Left lobe of liver (tissue), 2 donors: Measurements from ENCODE around the gene EVC. TPM values are rescaled to one million over a fixed set of nuclear protein-coding genes. Genes with fewer than 3 reads are reported as not detected.
A peak's percentile ranks its signal among the peaks of the same experiment; 100 is the strongest.

Source experiments
- ATAC-seq: fragments of 200-7000 bp; cut with Tn5 transposase; one replicate; pipeline ENCODE4 v1.9.1; 2020; ENCODE audit warnings: mild to moderate bottlenecking, moderate library complexity
- DNase-seq: peaks from one replicate; pipeline ENCODE4 v3.0.0-alpha.2; 2020; ENCODE audit warnings: low spot score
- total RNA-seq: library from RNA; stranded (reverse); gene quantifications from one replicate; pipeline ENCODE4 v1.2.1, GENCODE V29; 2021
- donor health status: DM: no; HTN: no; CAD: no; lungs with moderate emphysema.
- donor health status: DM: no; HTN: yes; CAD: no.

EVC gene
- total RNA-seq, 1 donor from 2014 or later, result 11.0 TPM

GRCh38 chr4:5753766-5754528 lies 42.9 kb downstream of the EVC start:
- no peak for ATAC-seq
- no peak for DNase-seq

- DNase-seq (no peak), ATAC-seq (no peak)
Measured at GRCh38 chr4:5754529-5754881, 43.5 kb downstream of the EVC start.

- no peak for DNase-seq
- ATAC-seq, result no peak
Measured at GRCh38 chr4:5755161-5755560, 44.2 kb downstream of the EVC start.

GRCh38 chr4:5755679-5756078 lies 44.7 kb downstream of the EVC start:
- DNase-seq, result no peak
- ATAC-seq, result no peak

- DNase-seq, result no peak
- ATAC-seq, result no peak
Measured at GRCh38 chr4:5756271-5756670, 45.3 kb downstream of the EVC start.

- ATAC-seq (no peak), DNase-seq (no peak)
Measured at GRCh38 chr4:5757091-5757490, 46.1 kb downstream of the EVC start.

- DNase-seq, result no peak
- ATAC-seq, result no peak
Measured at GRCh38 chr4:5757536-5757935, 46.5 kb downstream of the EVC start.

GRCh38 chr4:5757954-5758353 lies 47.0 kb downstream of the EVC start:
- no peak for DNase-seq

GRCh38 chr4:5758741-5759140 lies 47.7 kb downstream of the EVC start:
- no peak for ATAC-seq

More at GRCh38 chr4:5757954-5758353, 47.0 kb downstream of the EVC start:
- ATAC-seq, result no peak

GRCh38 chr4:5759236-5760075 lies 48.5 kb downstream of the EVC start:
- DNase-seq, result no peak
- ATAC-seq, result no peak

More at GRCh38 chr4:5758741-5759140, 47.7 kb downstream of the EVC start:
- no peak for DNase-seq

- ATAC-seq (no peak), DNase-seq (no peak)
Measured at GRCh38 chr4:5760246-5760645, 49.2 kb downstream of the EVC start.

- ATAC-seq (no peak), DNase-seq (no peak)
Measured at GRCh38 chr4:5760936-5761480, 50.0 kb downstream of the EVC start.

- ATAC-seq (no peak), DNase-seq (peak; percentile 24)
Measured at GRCh38 chr4:5770051-5770450, 59.0 kb downstream of the EVC start.

- DNase-seq, result peak; percentile 38
- no peak for ATAC-seq
Measured at GRCh38 chr4:5772528-5773270, 61.7 kb downstream of the EVC start.

- ATAC-seq (no peak), DNase-seq (peak; percentile 11)
Measured at GRCh38 chr4:5773271-5773555, 62.2 kb downstream of the EVC start.

- DNase-seq (peak; percentile 19), ATAC-seq (no peak)
Measured at GRCh38 chr4:5774416-5775036, 63.5 kb downstream of the EVC start.

- DNase-seq (no peak), ATAC-seq (no peak)
Measured at GRCh38 chr4:5776510-5776909, 65.5 kb downstream of the EVC start.

- ATAC-seq (no peak), DNase-seq (peak; percentile 3)
Measured at GRCh38 chr4:5780831-5781480, 70.0 kb downstream of the EVC start.

- DNase-seq, result peak; percentile 7
- no peak for ATAC-seq
Measured at GRCh38 chr4:5781691-5782090, 70.7 kb downstream of the EVC start.

- DNase-seq (peak; percentile 24), ATAC-seq (no peak)
Measured at GRCh38 chr4:5782829-5783476, 72.0 kb downstream of the EVC start.
